HepG2 (cell line): ENCODE measurements around the gene STX1B. TPM values are rescaled to one million over a fixed set of nuclear protein-coding genes. Genes with fewer than 3 reads are reported as not detected.

Source experiments
- BCLAF1 ChIP-seq: fragments of 450-650 bp; IDR thresholded peaks from 2 replicates; pipeline ENCODE4 v1.6.1; 2017; ENCODE audit warnings: mild to moderate bottlenecking
- DBP ChIP-seq: sonication (generic); formaldehyde crosslinking; IDR thresholded peaks from 2 replicates; pipeline ENCODE4 v1.4.0; 2020; ENCODE audit warnings: missing genetic modification reagents; ENCODE audit errors: not compliant biosample characterization
- ETV6 ChIP-seq: sonication (generic); formaldehyde crosslinking; conservative IDR thresholded peaks from 2 replicates; pipeline ENCODE4 v1.4.0; 2020; ENCODE audit warnings: missing genetic modification reagents
- FOXP4 ChIP-seq: sonication (generic); formaldehyde crosslinking; IDR thresholded peaks from 2 replicates; pipeline ENCODE4 v1.4.0; 2020; ENCODE audit warnings: missing genetic modification reagents
- KDM5B ChIP-seq: sonication (generic); formaldehyde crosslinking; IDR thresholded peaks from 2 replicates; pipeline ENCODE4 v1.4.0; 2020; ENCODE audit warnings: missing genetic modification reagents, mild to moderate bottlenecking, borderline replicate concordance
- KLF11 ChIP-seq: IDR thresholded peaks from 2 replicates; pipeline ENCODE4 v1.6.1; 2016; ENCODE audit warnings: missing compliant biosample characterization
- MXD3 ChIP-seq: IDR thresholded peaks from 2 replicates; pipeline ENCODE4 v1.6.1; 2016; ENCODE audit warnings: mild to moderate bottlenecking, missing biosample characterization, missing genetic modification reagents
- PCBP2 ChIP-seq: fragments of 200-400 bp; formaldehyde crosslinking; optimal IDR thresholded peaks from 2 replicates; pipeline ENCODE3; 2018; ENCODE audit warnings: low read length, low read depth; ENCODE audit not compliant: poor library complexity, severe bottlenecking
- SNAPC5 ChIP-seq: sonication (generic); formaldehyde crosslinking; IDR thresholded peaks from 2 replicates; pipeline ENCODE4 v1.8.1; 2023; ENCODE audit warnings: mild to moderate bottlenecking, missing genetic modification reagents, borderline replicate concordance
- TBP ChIP-seq: sonication (generic); formaldehyde crosslinking; IDR thresholded peaks from 2 replicates; pipeline ENCODE4 v1.5.0; 2020; ENCODE audit warnings: missing genetic modification reagents
- XRCC5 ChIP-seq: fragments of 200-400 bp; formaldehyde crosslinking; optimal IDR thresholded peaks from 2 replicates; pipeline ENCODE3; 2017; ENCODE audit warnings: mild to moderate bottlenecking, low read length
- ZBTB25 ChIP-seq: IDR thresholded peaks from 2 replicates; pipeline ENCODE4 v1.6.1; 2018; ENCODE audit warnings: missing genetic modification reagents
- ZBTB49 ChIP-seq: sonication (generic); formaldehyde crosslinking; IDR thresholded peaks from 2 replicates; pipeline ENCODE4 v1.4.0; 2020; ENCODE audit warnings: missing genetic modification reagents, borderline replicate concordance
- ZMYM3 ChIP-seq: sonication (generic); formaldehyde crosslinking; IDR thresholded peaks from 2 replicates; pipeline ENCODE4 v1.5.1; 2020; ENCODE audit warnings: mild to moderate bottlenecking, missing genetic modification reagents
- ZNF260 ChIP-seq: sonication (generic); formaldehyde crosslinking; IDR thresholded peaks from 2 replicates; pipeline ENCODE4 v1.4.0; 2020; ENCODE audit warnings: missing genetic modification reagents, low read depth, mild to moderate bottlenecking, borderline replicate concordance
- ZNF326 ChIP-seq: sonication (generic); formaldehyde crosslinking; IDR thresholded peaks from 2 replicates; pipeline ENCODE4 v1.4.0; 2020; ENCODE audit warnings: missing genetic modification reagents, borderline replicate concordance
- ZNF75D ChIP-seq: sonication (generic); formaldehyde crosslinking; IDR thresholded peaks from 2 replicates; pipeline ENCODE4 v1.8.1; 2023; ENCODE audit warnings: missing genetic modification reagents, mild to moderate bottlenecking, borderline replicate concordance
- ZNF770 ChIP-seq: sonication (generic); formaldehyde crosslinking; IDR thresholded peaks from 2 replicates; pipeline ENCODE4 v1.5.0; 2020; ENCODE audit warnings: mild to moderate bottlenecking, missing genetic modification reagents
- polyA plus RNA-seq, 8 experiments: library from polyadenylated mRNA; depleted of rRNA in 3 of 8; stranded (reverse) in 7 of 8; unstranded in 1 of 8; fragments of >200 nt; fragmentation: Illumina TruSeq in 4 of 8; extraction: Trizol in 4 of 8; gene quantifications; 2 replicates each; pipeline versions ENCODE4 v1.2.1 to v1.2.3, GENCODE V29; 2011 to 2016; ENCODE audit warnings: low read depth in 4 of 8, missing spikeins in 1 of 8, mixed read lengths in 1 of 8; ENCODE audit not compliant: insufficient read depth in 1 of 8
- total RNA-seq, 5 experiments: library from RNA; depleted of rRNA; stranded (reverse); fragments of >200 nt; fragmentation: Illumina TruSeq; extraction: Trizol; gene quantifications; 2 replicates each; pipeline ENCODE4 v1.2.3, GENCODE V29; 2016; ENCODE audit warnings: low read depth in 1 of 5

Gene STX1B
- total and polyA plus RNA-seq, 2 of the 13 experiments (the other 11 are each of a cell fraction or from before 2014, with no cell fraction given), result 2.1 to 3.0 TPM

- TF ChIP-seq DBP (CRISPR knock-in tag) (no peak), ZNF770 (CRISPR knock-in tag) (no peak), KLF11 (CRISPR knock-in tag) (no peak), ZBTB49 (CRISPR knock-in tag) (no peak), FOXP4 (0 out of 2 replicates have a peak, but pooled peaks have one; percentile 42), MXD3 (CRISPR knock-in tag) (no peak), ETV6 (CRISPR knock-in tag) (no peak), PCBP2 (no peak), SNAPC5 (CRISPR knock-in tag) (no peak), ZNF326 (no peak), KDM5B (CRISPR knock-in tag) (no peak), BCLAF1 (no peak), ZNF75D (CRISPR knock-in tag) (no peak), ZBTB25 (0 out of 2 replicates have a peak, but pooled peaks have one; percentile 2), TBP (CRISPR knock-in tag) (no peak), ZNF260 (no peak), XRCC5 (no peak), ZMYM3 (CRISPR knock-in tag) (no peak)
These were observed 55.4 kb downstream of the STX1B start (continued) for GRCh38 chr16:30954993-30955392.
